Left lung (tissue), 10 donors: ENCODE measurements around the gene CIZ1. TPM values are rescaled to one million over a fixed set of nuclear protein-coding genes. Genes with fewer than 3 reads are reported as not detected.

Source experiments
- ATAC-seq: fragments of 200-7000 bp; cut with Tn5 transposase; one replicate; pipeline ENCODE4 v1.9.1; 2020; ENCODE audit warnings: moderate library complexity
- DNase-seq, 4 donors: peaks; one replicate each; pipeline ENCODE4 v3.0.0-alpha.2; 2013 to 2020
- H3K27ac ChIP-seq, 2 donors: fragments of 200-600 bp; sonication (generic) in 1 of 2; one replicate each; pipeline versions ENCODE4 v1.5.0 to v1.8.0; 2020 to 2021
- H3K27me3 ChIP-seq, 2 donors: fragments of 200-600 bp; sonication (generic) in 1 of 2; one replicate each; pipeline versions ENCODE4 v1.5.0 to v1.8.0; 2020 to 2021
- H3K36me3 ChIP-seq, 2 donors: fragments of 200-600 bp; sonication (generic) in 1 of 2; one replicate each; pipeline versions ENCODE4 v1.5.0 to v1.8.0; 2020 to 2021
- H3K4me1 ChIP-seq, 2 donors: fragments of 200-600 bp; one replicate each; pipeline ENCODE4 v1.8.0; 2021
- H3K4me3 ChIP-seq, 2 donors: fragments of 200-600 bp; sonication (generic) in 1 of 2; one replicate each; pipeline versions ENCODE4 v1.5.0 to v1.8.0; 2020 to 2021; ENCODE audit warnings: mild to moderate bottlenecking in 1 of 2
- H3K9me3 ChIP-seq, 2 donors: fragments of 200-600 bp; sonication (generic) in 1 of 2; one replicate each; pipeline versions ENCODE4 v1.5.0 to v1.8.0; 2020 to 2021
- intact Hi-C, 2 donors: fragments of 100-400 bp; cut with DNase I; formaldehyde crosslinking; loops; one replicate each; pipeline versions ENCODE4 v1.11.2 to v1.14.2; 2022
- polyA plus RNA-seq, 6 donors: library from polyadenylated mRNA; unstranded; fragments of 120-200 nt; gene quantifications; one replicate each; pipeline ENCODE4 v1.2.1, GENCODE V29; 2013; ENCODE audit not compliant: insufficient read length in 6 of 6
- total RNA-seq, 2 donors: library from RNA; stranded (reverse); fragmentation: NEBNext Ultra II Directional; extraction: Animal tissue kit (Norgen Biotek cat#: 25700); gene quantifications; one replicate each; pipeline ENCODE4 v1.2.1, GENCODE V29; 2021
- TF ChIP-seq, protein P1 (sequence below), 2 donors: fragments of 200-600 bp; sonication (generic) in 1 of 2; IDR thresholded peaks; one replicate each; pipeline versions ENCODE4 v1.5.0 to v1.8.0; 2021; ENCODE audit warnings: antibody characterized with exemption in 2 of 2
- donor health status: DM: no; HTN: yes; CAD: no.
- donor health status: DM: no; HTN: no; CAD: no.

The CIZ1 gene
- total and polyA plus RNA-seq, 8 donors = 102 to 163 (median 143) TPM

DNA sequence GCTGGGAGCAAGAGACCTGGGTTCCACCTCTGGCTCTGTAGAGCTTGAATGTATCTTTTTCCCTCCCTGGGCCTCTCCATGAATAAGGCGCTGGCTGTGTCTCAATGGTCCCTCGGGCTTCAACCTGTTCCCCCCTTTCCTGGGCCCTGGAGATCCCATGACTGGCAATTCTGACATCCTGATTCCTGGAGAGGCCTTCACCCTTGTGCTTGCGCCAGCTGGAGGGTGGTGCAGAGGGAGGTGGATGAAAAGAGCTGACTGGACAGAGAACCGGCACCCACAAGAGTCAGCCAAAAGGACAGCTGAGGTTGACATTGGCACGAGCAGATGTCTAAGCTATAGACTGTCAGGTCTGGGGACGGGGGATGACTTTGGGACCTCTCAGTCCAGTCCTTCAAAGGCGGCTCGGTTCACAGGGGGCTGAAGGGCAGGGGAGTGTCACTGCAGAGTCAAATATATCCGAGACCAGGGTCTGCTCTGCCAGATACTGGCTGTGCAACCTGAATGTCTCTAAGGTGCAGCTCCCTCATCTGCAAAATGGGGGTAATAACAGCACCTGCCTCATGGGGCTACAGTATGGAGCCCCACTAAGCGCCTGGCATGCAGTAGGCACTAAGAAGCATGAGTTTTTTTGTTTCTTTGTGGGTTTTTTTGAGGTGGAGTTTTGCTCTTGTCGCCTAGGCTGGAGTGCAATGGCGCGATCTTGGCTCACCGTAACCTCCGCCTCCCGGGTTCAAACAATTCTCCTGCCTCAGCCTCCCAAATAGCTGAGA is 25.6 kb upstream of the CIZ1 start:
- Histone ChIP-seq H3K36me3 (no peaks in the 10 kb centered on the region), H3K27ac (no peak overlapping the region), H3K9me3 (no peaks in the 10 kb centered on the region), H3K27me3 (peaks cover 0 to 4% of the 10 kb centered on the region in 2 donors), H3K4me3 (no peak overlapping the region), H3K4me1 (peaks cover 6 to 18% of the 10 kb centered on the region in 2 donors)
- intact Hi-C loops = no loop called here
- TF ChIP-seq, protein P1, sequence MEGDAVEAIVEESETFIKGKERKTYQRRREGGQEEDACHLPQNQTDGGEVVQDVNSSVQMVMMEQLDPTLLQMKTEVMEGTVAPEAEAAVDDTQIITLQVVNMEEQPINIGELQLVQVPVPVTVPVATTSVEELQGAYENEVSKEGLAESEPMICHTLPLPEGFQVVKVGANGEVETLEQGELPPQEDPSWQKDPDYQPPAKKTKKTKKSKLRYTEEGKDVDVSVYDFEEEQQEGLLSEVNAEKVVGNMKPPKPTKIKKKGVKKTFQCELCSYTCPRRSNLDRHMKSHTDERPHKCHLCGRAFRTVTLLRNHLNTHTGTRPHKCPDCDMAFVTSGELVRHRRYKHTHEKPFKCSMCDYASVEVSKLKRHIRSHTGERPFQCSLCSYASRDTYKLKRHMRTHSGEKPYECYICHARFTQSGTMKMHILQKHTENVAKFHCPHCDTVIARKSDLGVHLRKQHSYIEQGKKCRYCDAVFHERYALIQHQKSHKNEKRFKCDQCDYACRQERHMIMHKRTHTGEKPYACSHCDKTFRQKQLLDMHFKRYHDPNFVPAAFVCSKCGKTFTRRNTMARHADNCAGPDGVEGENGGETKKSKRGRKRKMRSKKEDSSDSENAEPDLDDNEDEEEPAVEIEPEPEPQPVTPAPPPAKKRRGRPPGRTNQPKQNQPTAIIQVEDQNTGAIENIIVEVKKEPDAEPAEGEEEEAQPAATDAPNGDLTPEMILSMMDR (IDR thresholded peaks at IDR 0.05) = no peak
- no peak for ATAC-seq
- DNase-seq = no peak

DNA sequence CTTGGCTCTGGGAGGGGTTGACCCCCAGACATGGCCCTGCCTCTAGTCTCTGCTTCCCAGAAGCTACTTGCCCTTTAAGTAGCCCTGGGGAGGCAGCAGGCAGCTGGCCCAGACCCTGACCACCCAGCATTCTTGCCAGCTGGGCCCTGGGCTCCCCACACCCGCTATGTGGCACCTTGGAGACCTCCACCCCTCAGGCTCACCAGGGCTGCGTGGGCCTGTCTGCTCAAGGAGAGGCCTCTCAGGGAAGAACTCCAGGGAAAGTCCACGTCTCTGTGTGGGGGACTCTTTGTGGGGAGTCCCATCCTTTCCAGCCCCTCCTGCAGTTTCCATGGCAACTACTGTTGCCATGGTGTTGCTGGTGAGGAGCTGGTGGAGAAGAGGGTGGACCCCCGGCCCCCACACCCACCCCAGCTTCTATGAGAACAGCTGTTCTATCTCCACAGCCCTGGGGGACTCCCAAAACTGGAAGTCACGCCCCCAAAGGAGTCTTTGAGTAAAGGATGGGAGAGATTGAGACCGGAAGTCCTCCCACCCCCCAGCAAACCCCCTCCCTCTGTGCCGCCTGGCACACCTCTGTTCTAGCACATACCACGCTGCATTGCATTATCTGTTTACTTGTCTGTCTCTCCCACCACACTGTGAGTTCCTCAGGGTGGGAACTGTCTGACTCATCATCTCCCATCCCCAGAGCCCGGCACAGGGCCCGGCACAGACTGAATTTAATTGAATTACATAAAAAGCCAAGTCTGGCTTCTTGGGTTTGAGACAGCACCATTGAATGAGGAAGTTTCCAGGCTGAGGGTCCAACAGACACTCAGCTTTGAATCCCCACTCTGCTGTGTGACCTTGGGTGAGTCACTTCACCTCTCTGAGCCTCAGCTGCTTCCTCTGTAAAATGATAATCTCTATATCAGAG is 24.4 kb upstream of the CIZ1 start:
- ATAC-seq = peak; percentile 31
- Histone ChIP-seq H3K4me3 (no peak overlapping the region), H3K27ac (peak overlapping the region in 1 of 2 donors; percentile 69), H3K36me3 (no peaks in the 10 kb centered on the region), H3K27me3 (peaks cover 0 to 11% of the 10 kb centered on the region in 2 donors), H3K9me3 (no peaks in the 10 kb centered on the region), H3K4me1 (peaks cover 6 to 18% of the 10 kb centered on the region in 2 donors)
- DNase-seq = peak in 2 of 4 donors; percentile 33 to 64
- intact Hi-C loops = no loop called here
- TF ChIP-seq, protein P1 (IDR thresholded peaks at IDR 0.05) = no peak

DNA sequence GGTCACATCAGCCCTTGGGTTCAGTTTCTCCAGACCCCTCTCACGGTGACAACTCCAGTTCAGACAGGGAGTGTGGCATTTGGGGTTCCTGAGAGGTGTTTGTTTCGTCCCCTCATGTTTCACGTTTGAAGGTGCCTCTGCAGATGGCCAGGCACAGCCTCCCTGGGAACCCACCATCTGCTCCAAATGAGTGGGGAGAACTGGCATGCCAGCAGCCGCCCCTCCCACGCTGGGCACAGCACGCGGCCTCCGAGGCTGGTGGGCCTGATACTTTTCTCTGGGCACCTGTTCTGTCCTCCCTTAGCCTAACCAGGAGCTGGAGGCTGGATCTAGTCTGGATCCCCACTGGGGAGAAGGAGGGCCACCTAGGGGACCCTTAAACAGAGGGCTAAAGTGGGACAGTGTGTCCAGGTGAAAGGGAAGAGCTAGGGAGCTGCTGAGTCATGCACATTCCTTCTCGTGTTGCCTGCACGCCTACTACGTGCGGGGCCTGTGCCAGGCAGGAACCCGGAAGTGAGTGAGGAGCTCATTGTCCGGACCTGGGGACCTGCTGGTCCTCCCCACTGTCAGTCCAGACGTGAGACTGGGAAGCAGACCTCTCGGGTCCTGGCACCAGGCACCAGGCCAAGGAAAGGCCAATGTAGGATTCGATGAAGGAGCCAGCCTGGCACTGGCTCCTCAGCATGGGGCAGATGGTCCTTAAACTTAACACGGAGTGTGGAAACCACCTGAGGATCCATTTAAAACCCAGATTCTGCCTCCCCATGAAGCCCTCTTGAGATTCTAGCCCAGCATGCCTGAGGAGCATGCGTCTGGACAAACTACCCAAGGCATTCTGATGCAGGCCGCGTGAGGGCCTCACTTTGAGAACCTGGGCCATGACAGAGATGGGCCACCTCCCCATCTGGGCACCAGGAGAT is 23.5 kb upstream of the CIZ1 start:
- peaks cover 0 to 11% of the 10 kb centered on the region in 2 donors for H3K27me3 ChIP-seq
- H3K4me1 ChIP-seq = peaks cover 6 to 18% of the 10 kb centered on the region in 2 donors
- DNase-seq (no peak), ATAC-seq (no peak)
- H3K9me3 ChIP-seq = no peaks in the 10 kb centered on the region
- no peaks in the 10 kb centered on the region for H3K36me3 ChIP-seq
- no peak overlapping the region for H3K4me3 ChIP-seq
- peak overlapping the region in 1 of 2 donors; percentile 69 for H3K27ac ChIP-seq
- TF ChIP-seq, protein P1 (IDR thresholded peaks at IDR 0.05) = no peak
- intact Hi-C loops = no loop called here

DNA sequence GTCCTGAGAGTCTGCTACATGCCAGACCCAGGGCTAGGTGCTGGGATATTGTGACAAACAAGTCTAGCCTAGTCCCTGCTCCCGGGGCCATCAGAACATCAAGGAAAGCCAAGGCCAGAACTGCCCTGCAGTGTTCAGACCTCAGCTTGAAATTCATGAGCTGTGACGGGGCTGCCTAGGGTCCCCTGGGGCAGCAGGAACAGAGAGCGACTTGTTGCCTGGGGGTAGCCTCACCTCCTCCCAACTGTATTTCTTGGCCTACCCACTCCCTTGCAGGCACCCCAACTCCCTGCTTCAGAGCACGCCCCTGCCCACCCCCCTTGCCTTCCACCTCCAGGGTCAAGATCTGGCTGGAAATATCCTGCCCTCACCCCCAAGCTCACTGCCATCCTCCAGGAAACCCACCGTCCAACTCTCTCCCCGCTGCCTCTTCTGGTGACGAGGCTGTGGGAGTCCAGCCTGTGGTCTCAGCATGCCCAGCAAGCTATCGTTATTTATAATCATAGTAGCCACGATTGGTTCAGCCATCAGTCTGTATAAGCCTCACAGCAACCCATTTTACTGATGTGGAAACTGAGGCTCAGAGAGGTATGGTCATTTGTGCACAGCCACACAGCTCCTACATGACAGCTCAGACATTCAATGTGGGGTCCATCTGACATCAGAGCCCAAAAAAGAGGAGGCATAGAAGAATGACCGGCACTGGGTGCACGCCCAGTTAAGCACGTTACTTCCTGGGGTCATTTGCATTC is 22.6 kb upstream of the CIZ1 start:
- TF ChIP-seq, protein P1 (IDR thresholded peaks at IDR 0.05) = no peak
- ATAC-seq (no peak), DNase-seq (no peak)
- intact Hi-C loops = no loop called here
- no peaks in the 10 kb centered on the region for H3K9me3 ChIP-seq
- H3K27me3 ChIP-seq = peaks cover 0 to 15% of the 10 kb centered on the region in 2 donors
- peaks cover 6 to 15% of the 10 kb centered on the region in 2 donors for H3K4me1 ChIP-seq
- no peak overlapping the region for H3K4me3 ChIP-seq
- H3K27ac ChIP-seq = no peak overlapping the region
- H3K36me3 ChIP-seq = no peaks in the 10 kb centered on the region
